NT2/D1 (cell line): ENCODE results near the gene TMCO4.

ENCODE experiments used
- SUZ12 ChIP-seq: IDR thresholded peaks from 2 replicates; pipeline ENCODE4 v1.6.1; 2011; ENCODE audit not compliant: insufficient read length, insufficient read depth; ENCODE audit errors: extremely low read depth
- YY1 ChIP-seq: IDR thresholded peaks from 2 replicates; pipeline ENCODE4 v1.6.1; 2011; ENCODE audit not compliant: insufficient read length, insufficient read depth
- ZNF274 ChIP-seq: IDR thresholded peaks from 2 replicates; pipeline ENCODE4 v1.6.1; 2011; ENCODE audit warnings: mild to moderate bottlenecking, low read depth, low read length

DNA sequence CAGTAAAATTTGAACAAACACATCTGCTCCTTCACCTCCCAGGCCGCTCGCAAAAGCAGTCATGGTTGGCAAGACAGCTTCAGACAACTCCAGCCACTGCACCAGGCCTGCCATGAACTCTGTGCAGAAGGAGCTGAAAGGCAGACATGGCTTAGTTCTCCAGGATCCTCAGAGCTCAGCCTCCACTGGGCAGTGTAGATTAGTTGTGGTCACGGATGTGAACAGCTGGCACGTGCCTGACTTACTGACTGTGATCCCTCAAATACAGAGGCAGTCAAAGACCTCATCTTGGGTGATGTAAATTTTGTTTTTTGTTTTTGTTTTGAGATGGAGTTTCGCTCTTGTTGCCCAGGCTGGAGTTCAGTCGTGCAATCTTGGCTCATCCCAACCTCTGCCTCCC, 28.4 kb downstream of the TMCO4 start:
- TF ChIP-seq ZNF274, result no peak
- TF ChIP-seq YY1, result no peak
- no peak for TF ChIP-seq SUZ12
